SK-N-SH treated with all-trans-retinoic acid at 6 μM for 48 hours (cell line): ENCODE data around the gene NDUFS8.
A peak's percentile ranks its signal among the peaks of the same experiment; 100 is the strongest.

Source experiments
- ATAC-seq: fragments of 200-7000 bp; cut with Tn5 transposase; 3 replicates; pipeline ENCODE4 v1.9.1; 2020; ENCODE audit warnings: mild to moderate bottlenecking, moderate library complexity
- ARNTL ChIP-seq: fragments of 450-650 bp; formaldehyde crosslinking; IDR thresholded peaks from 2 replicates; pipeline ENCODE4 v1.5.0; 2020; ENCODE audit warnings: low read depth, mild to moderate bottlenecking, moderate library complexity, borderline replicate concordance
- BACH2 ChIP-seq: fragments of 250-450 bp; sonication (Bioruptor Pico); IDR thresholded peaks from 2 replicates; pipeline ENCODE4 v1.9.0; 2021; ENCODE audit warnings: mild to moderate bottlenecking, borderline replicate concordance
- CREB5 ChIP-seq: fragments of 250-450 bp; sonication (Bioruptor Pico); IDR thresholded peaks from 2 replicates; pipeline ENCODE4 v1.5.1; 2020; ENCODE audit warnings: low read depth, mild to moderate bottlenecking, moderate library complexity
- ESRRG ChIP-seq: fragments of 250-450 bp; sonication (Bioruptor Pico); IDR thresholded peaks from 2 replicates; pipeline ENCODE4 v1.6.1; 2021; ENCODE audit warnings: mild to moderate bottlenecking
- GLIS3 ChIP-seq: fragments of 250-450 bp; sonication (Bioruptor Pico); IDR thresholded peaks from 2 replicates; pipeline ENCODE4 v1.5.0; 2020; ENCODE audit warnings: mild to moderate bottlenecking, moderate library complexity
- ISL1 ChIP-seq: fragments of 250-450 bp; sonication (Bioruptor Pico); IDR thresholded peaks from 2 replicates; pipeline ENCODE4 v2.1.2; 2022; ENCODE audit warnings: mild to moderate bottlenecking, moderate library complexity
- OSR1 ChIP-seq: fragments of 250-450 bp; sonication (Bioruptor Pico); IDR thresholded peaks from 2 replicates; pipeline ENCODE4 v1.8.0; 2022; ENCODE audit warnings: moderate library complexity, mild to moderate bottlenecking, inconsistent platforms
- PATZ1 ChIP-seq: fragments of 250-450 bp; sonication (Bioruptor Pico); IDR thresholded peaks from 2 replicates; pipeline ENCODE4 v1.8.0; 2020; ENCODE audit warnings: mild to moderate bottlenecking, moderate library complexity, borderline replicate concordance
- PPARA ChIP-seq: fragments of 250-450 bp; sonication (Bioruptor Pico); IDR thresholded peaks from 2 replicates; pipeline ENCODE4 v1.5.0; 2020; ENCODE audit warnings: mild to moderate bottlenecking, borderline replicate concordance
- RARB ChIP-seq: fragments of 250-450 bp; sonication (Bioruptor Pico); IDR thresholded peaks from 2 replicates; pipeline ENCODE4 v1.8.0; 2021; ENCODE audit warnings: mild to moderate bottlenecking, moderate library complexity
- SNAI2 ChIP-seq: fragments of 250-450 bp; sonication (Bioruptor Pico); IDR thresholded peaks from 2 replicates; pipeline ENCODE4 v1.5.0; 2020; ENCODE audit warnings: mild to moderate bottlenecking, moderate library complexity
- TCF4 ChIP-seq: fragments of 250-450 bp; sonication (Bioruptor Pico); IDR thresholded peaks from 2 replicates; pipeline ENCODE4 v1.8.0; 2021; ENCODE audit warnings: mild to moderate bottlenecking, moderate library complexity, borderline replicate concordance
- TOX ChIP-seq: fragments of 250-450 bp; sonication (Bioruptor Pico); IDR thresholded peaks from 2 replicates; pipeline ENCODE4 v1.8.0; 2021; ENCODE audit warnings: mild to moderate bottlenecking, moderate library complexity, borderline replicate concordance
- ZC3H10 ChIP-seq: fragments of 250-450 bp; sonication (Bioruptor Pico); IDR thresholded peaks from 2 replicates; pipeline ENCODE4 v1.5.1; 2021; ENCODE audit warnings: mild to moderate bottlenecking, moderate library complexity
- ZFP3 ChIP-seq: fragments of 250-450 bp; sonication (Bioruptor Pico); IDR thresholded peaks from 2 replicates; pipeline ENCODE4 v1.5.0; 2020; ENCODE audit warnings: mild to moderate bottlenecking, moderate library complexity
- ZFP30 ChIP-seq: fragments of 450-650 bp; formaldehyde crosslinking; IDR thresholded peaks from 2 replicates; pipeline ENCODE4 v1.5.0; 2022; ENCODE audit warnings: mild to moderate bottlenecking, moderate library complexity
- ZNF565 ChIP-seq: fragments of 450-650 bp; formaldehyde crosslinking; conservative IDR thresholded peaks from 2 replicates; pipeline ENCODE4 v1.5.0; 2020; ENCODE audit warnings: low read depth, mild to moderate bottlenecking, moderate library complexity
- ZNF70 ChIP-seq: fragments of 450-650 bp; formaldehyde crosslinking; IDR thresholded peaks from 2 replicates; pipeline ENCODE4 v1.5.0; 2020; ENCODE audit warnings: mild to moderate bottlenecking, moderate library complexity
- ZNF8 ChIP-seq: fragments of 450-650 bp; formaldehyde crosslinking; IDR thresholded peaks from 2 replicates; pipeline ENCODE4 v1.5.0; 2020; ENCODE audit warnings: mild to moderate bottlenecking, moderate library complexity
- TF ChIP-seq, protein P1 (sequence below): fragments of 250-450 bp; sonication (Bioruptor Pico); IDR thresholded peaks from 2 replicates; pipeline ENCODE4 v1.5.1; 2021; ENCODE audit warnings: mild to moderate bottlenecking, moderate library complexity
- TF ChIP-seq, protein P2 (sequence below): fragments of 250-450 bp; sonication (Bioruptor Pico); IDR thresholded peaks from 2 replicates; pipeline ENCODE4 v1.5.0; 2020; ENCODE audit warnings: mild to moderate bottlenecking, moderate library complexity

NDUFS8 gene

DNA sequence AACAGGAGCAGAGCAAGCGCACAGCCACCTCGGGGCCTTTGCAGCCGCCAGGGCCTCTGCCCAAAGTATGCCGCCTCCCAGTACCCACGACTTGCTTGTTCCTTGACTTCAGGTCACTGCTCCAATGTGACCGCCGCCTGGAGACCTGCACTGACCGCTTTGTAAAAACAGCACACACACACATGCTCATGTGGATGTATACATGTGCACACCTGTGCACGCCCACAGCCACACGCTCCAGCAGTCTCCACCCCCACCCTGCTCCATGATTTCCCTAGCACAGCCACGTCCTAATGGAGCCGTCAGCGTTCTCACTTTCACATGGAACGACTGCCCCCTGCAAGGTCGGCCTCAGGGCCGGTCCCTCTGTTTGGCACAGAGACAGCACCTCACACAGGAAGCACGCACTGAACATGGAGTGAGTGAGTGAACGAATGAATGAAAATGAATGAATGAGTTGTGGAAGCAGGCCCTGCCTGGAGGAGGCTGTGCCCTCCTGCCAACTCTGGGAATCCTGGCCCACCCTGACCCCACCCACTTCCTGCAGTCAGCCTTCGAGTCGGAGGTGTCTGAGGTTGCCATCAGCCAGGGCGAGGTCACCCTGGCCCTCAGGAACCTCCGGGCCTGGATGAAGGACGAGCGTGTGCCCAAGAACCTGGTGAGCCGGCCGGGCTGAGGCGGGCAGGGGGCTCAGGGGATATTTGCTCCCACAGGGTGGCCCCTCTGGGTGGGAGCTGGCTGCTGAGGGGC is 12.3 kb upstream of the NDUFS8 start:
- no peak for ATAC-seq
- TF ChIP-seq BACH2 = no peak
- no peak for TF ChIP-seq GLIS3 (CRISPR knock-in tag)
- no peak for TF ChIP-seq ARNTL
- TF ChIP-seq ZFP3 = no peak
- no peak for TF ChIP-seq ZNF565 (CRISPR knock-in tag)
- no peak for TF ChIP-seq PATZ1
- TF ChIP-seq CREB5 (CRISPR knock-in tag) = no peak
- TF ChIP-seq, protein P1, sequence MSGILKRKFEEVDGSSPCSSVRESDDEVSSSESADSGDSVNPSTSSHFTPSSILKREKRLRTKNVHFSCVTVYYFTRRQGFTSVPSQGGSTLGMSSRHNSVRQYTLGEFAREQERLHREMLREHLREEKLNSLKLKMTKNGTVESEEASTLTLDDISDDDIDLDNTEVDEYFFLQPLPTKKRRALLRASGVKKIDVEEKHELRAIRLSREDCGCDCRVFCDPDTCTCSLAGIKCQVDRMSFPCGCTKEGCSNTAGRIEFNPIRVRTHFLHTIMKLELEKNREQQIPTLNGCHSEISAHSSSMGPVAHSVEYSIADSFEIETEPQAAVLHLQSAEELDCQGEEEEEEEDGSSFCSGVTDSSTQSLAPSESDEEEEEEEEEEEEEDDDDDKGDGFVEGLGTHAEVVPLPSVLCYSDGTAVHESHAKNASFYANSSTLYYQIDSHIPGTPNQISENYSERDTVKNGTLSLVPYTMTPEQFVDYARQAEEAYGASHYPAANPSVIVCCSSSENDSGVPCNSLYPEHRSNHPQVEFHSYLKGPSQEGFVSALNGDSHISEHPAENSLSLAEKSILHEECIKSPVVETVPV (CRISPR knock-in tag) = no peak
- TF ChIP-seq ZFP30 = no peak
- TF ChIP-seq SNAI2 (CRISPR knock-in tag) = no peak
- no peak for TF ChIP-seq ZC3H10 (CRISPR knock-in tag)

- TF ChIP-seq ZNF565 (CRISPR knock-in tag) (no peak), ESRRG (CRISPR knock-in tag) (no peak)
- TF ChIP-seq, protein P1 (CRISPR knock-in tag) = no peak
- no peak for ATAC-seq
Observed at GRCh38 chr11:68018730-68019190, 11.7 kb upstream of the NDUFS8 start.

GRCh38 chr11:68019486-68019885 is 11.0 kb upstream of the NDUFS8 start:
- no peak for ATAC-seq
- TF ChIP-seq TOX = no peak
- TF ChIP-seq, protein P2, sequence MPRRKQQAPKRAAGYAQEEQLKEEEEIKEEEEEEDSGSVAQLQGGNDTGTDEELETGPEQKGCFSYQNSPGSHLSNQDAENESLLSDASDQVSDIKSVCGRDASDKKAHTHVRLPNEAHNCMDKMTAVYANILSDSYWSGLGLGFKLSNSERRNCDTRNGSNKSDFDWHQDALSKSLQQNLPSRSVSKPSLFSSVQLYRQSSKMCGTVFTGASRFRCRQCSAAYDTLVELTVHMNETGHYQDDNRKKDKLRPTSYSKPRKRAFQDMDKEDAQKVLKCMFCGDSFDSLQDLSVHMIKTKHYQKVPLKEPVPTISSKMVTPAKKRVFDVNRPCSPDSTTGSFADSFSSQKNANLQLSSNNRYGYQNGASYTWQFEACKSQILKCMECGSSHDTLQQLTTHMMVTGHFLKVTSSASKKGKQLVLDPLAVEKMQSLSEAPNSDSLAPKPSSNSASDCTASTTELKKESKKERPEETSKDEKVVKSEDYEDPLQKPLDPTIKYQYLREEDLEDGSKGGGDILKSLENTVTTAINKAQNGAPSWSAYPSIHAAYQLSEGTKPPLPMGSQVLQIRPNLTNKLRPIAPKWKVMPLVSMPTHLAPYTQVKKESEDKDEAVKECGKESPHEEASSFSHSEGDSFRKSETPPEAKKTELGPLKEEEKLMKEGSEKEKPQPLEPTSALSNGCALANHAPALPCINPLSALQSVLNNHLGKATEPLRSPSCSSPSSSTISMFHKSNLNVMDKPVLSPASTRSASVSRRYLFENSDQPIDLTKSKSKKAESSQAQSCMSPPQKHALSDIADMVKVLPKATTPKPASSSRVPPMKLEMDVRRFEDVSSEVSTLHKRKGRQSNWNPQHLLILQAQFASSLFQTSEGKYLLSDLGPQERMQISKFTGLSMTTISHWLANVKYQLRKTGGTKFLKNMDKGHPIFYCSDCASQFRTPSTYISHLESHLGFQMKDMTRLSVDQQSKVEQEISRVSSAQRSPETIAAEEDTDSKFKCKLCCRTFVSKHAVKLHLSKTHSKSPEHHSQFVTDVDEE (CRISPR knock-in tag) = no peak
- no peak for TF ChIP-seq ZNF8
- TF ChIP-seq ISL1 (CRISPR knock-in tag) = no peak
- no peak for TF ChIP-seq GLIS3 (CRISPR knock-in tag)
- no peak for TF ChIP-seq ESRRG (CRISPR knock-in tag)
- TF ChIP-seq RARB = no peak
- no peak for TF ChIP-seq TCF4 (CRISPR knock-in tag)
- TF ChIP-seq SNAI2 (CRISPR knock-in tag) = no peak
- TF ChIP-seq PPARA (CRISPR knock-in tag) = no peak

DNA sequence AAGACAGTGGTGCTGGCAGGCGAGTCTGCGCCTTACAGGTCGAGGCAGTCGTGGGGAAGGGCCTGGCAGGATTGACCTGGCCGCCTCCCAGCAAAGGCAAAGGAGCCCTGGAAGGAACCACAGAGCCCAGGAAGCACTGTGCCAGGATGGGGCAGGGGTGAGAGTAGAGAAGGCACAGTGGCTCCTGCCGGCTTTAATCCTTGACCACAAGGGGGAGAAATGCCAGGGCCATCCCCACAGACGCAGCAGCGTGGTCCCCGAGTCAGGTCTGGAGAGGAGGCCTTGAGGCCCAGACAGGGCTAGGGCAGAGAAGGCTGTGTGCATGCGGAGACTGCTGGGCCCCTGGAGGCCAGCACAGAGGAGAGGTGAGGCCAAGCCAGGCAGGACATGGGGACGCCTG is 9.9 kb upstream of the NDUFS8 start:
- ATAC-seq = peak; percentile 84
- TF ChIP-seq TCF4 (CRISPR knock-in tag) = no peak
- no peak for TF ChIP-seq OSR1 (CRISPR knock-in tag)
- TF ChIP-seq CREB5 (CRISPR knock-in tag) = no peak
- TF ChIP-seq BACH2 = no peak
- TF ChIP-seq RARB = no peak
- TF ChIP-seq ZNF70 = no peak
- TF ChIP-seq ESRRG (CRISPR knock-in tag) = no peak
- TF ChIP-seq, protein P2 (CRISPR knock-in tag) = no peak
- TF ChIP-seq, protein P1 (CRISPR knock-in tag) = no peak
